ENCODE measurements around the gene GABRB3.

GABRB3 gene

DNA sequence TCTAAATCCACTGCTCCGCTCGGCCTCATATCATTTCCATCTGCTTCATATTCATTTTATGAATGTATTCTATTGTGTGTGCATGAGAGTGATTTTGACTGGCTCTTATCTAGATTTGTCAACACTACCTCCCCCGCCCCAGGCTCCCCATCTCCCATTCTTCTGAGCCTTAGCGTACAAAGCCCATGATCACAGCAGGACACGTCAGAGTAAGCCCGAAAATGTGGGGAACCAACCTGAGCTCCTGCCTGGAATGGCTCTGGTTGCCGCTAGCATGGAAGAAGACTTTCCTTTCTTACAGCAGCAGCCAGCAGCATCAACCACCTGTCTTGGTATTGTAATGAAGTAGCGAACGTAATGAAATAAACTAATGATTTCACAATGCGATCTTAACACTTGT is 61.4 kb downstream of the GABRB3 start:
- in situ Hi-C loops (cut with MboI; ENCODE audit: low pct_unique_long_range_greater_than_20kb, low sequenced_read_pairs, unreplicated experiment), result no loop called here
- no peak for DNase-seq (ENCODE audit: low spot score)
- TF ChIP-seq, protein P1, sequence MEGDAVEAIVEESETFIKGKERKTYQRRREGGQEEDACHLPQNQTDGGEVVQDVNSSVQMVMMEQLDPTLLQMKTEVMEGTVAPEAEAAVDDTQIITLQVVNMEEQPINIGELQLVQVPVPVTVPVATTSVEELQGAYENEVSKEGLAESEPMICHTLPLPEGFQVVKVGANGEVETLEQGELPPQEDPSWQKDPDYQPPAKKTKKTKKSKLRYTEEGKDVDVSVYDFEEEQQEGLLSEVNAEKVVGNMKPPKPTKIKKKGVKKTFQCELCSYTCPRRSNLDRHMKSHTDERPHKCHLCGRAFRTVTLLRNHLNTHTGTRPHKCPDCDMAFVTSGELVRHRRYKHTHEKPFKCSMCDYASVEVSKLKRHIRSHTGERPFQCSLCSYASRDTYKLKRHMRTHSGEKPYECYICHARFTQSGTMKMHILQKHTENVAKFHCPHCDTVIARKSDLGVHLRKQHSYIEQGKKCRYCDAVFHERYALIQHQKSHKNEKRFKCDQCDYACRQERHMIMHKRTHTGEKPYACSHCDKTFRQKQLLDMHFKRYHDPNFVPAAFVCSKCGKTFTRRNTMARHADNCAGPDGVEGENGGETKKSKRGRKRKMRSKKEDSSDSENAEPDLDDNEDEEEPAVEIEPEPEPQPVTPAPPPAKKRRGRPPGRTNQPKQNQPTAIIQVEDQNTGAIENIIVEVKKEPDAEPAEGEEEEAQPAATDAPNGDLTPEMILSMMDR (IDR thresholded peaks at IDR 0.05; ENCODE audit: extremely low read depth, insufficient read depth, missing control alignments), result no peak

DNA sequence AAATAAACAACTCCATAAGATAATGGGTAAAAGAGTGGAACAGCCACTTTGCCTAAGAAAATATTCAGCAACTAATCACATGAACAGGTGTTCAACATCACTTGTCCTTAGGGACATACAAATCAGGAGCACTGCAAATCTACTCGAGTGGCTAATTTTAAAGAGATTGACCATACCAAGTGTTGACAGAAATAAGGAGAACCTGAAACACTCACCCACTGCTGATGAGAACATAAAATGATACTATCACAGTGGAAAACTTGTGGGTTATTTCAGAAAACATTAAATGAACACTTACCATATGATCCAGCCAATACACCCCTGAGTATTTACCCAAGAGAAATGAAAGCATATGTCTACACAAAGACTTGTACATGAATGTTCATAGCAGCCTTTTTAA is 70.5 kb downstream of the GABRB3 start:
- in situ Hi-C loops (cut with MboI; ENCODE audit: low pct_unique_long_range_greater_than_20kb, low sequenced_read_pairs, unreplicated experiment), result no loop called here
- DNase-seq (ENCODE audit: low spot score), result no peak

DNA sequence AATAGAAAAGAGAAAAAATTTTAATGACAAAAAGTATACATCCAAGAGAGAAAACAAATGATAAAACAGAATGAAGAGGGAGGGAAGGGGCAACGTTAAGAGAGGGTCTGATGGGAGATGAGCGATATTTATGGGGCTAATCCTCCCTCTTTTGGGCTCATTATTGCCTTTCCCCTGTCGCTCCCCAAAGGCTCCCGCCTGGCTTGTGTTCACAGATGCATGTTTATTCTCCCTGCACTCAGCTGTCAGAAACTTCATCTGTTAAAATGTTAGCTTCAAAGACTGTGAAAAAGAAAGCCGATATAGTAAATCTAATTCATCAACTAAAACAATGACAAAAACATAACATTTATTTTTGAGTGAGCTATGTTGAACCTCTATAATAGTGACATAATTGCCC is 74.3 kb downstream of the GABRB3 start:
- TF ChIP-seq, protein P1 (IDR thresholded peaks at IDR 0.05; ENCODE audit: extremely low read depth, insufficient read depth, missing control alignments), result no peak
- DNase-seq (ENCODE audit: low spot score), result no peak
- in situ Hi-C loops (cut with MboI; ENCODE audit: low pct_unique_long_range_greater_than_20kb, low sequenced_read_pairs, unreplicated experiment), result no loop called here

More for the DNA sequence above, 70.5 kb downstream of the GABRB3 start:
- TF ChIP-seq, protein P1 (IDR thresholded peaks at IDR 0.05; ENCODE audit: extremely low read depth, insufficient read depth, missing control alignments), result no peak

DNA sequence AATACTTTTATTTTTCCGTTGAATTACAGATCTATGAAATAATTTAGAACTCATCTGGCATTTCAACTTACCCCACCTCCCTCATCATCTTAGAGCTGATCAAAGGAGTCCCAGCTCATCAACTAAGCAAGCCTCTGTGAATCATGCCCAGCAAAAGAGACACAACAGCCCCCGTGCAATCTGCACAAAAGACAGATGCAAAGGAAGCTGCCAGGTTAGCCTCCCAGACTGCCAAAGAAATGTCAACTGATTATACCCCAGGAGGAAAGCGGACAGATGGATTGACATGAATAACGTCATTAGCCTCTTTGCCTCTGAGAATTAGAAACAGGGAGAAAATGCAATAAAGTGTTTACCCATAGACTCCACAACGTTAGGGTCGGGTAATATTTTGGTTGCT is 75.0 kb downstream of the GABRB3 start:
- DNase-seq (ENCODE audit: low spot score), result no peak
- in situ Hi-C loops (cut with MboI; ENCODE audit: low pct_unique_long_range_greater_than_20kb, low sequenced_read_pairs, unreplicated experiment), result no loop called here
- TF ChIP-seq, protein P1 (IDR thresholded peaks at IDR 0.05; ENCODE audit: extremely low read depth, insufficient read depth, missing control alignments), result no peak

DNA sequence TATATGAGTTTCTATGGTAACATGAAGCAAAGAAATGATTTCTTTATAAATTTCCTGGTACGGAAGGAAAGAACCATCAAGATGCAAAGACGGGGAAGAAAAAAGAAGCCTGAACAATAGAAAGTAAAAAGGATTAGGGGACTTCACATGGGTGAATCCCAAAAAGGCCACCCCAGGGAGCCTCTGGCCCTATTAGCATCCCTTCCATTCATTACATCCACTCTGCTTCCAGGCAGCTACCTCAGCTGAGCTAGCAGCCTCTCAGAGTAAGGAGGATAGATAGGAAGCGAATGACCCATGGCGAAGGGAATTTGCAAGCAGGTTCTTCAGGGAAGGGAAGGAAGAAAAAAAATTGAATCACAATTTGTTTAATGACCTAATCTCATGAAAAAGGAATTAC is 81.6 kb downstream of the GABRB3 start:
- in situ Hi-C loops (cut with MboI; ENCODE audit: low pct_unique_long_range_greater_than_20kb, low sequenced_read_pairs, unreplicated experiment), result no loop called here
- no peak for DNase-seq (ENCODE audit: low spot score)
- TF ChIP-seq, protein P1 (IDR thresholded peaks at IDR 0.05; ENCODE audit: extremely low read depth, insufficient read depth, missing control alignments), result no peak

DNA sequence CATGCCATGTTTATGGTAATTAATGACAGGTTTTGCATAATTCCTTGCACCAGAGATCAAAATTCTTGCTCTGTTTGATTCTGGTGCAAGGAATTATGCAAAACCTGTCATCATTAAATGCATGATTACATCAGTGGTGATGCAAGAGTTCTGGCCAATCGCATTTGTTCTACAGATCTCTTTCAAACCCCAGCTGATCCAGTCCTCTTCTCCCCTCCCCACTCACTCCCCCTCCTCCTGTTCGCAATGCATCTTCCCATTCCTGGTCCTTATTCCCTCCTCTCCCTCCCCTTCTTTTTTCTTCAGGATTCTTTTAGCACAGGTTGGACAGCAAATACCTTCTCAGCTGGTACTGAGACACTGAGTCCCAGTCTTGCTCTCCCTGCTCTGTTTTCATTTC is 82.1 kb downstream of the GABRB3 start:
- in situ Hi-C loops (cut with MboI; ENCODE audit: low pct_unique_long_range_greater_than_20kb, low sequenced_read_pairs, unreplicated experiment), result no loop called here
- TF ChIP-seq, protein P1 (IDR thresholded peaks at IDR 0.05; ENCODE audit: extremely low read depth, insufficient read depth, missing control alignments), result no peak
- DNase-seq (ENCODE audit: low spot score), result no peak

DNA sequence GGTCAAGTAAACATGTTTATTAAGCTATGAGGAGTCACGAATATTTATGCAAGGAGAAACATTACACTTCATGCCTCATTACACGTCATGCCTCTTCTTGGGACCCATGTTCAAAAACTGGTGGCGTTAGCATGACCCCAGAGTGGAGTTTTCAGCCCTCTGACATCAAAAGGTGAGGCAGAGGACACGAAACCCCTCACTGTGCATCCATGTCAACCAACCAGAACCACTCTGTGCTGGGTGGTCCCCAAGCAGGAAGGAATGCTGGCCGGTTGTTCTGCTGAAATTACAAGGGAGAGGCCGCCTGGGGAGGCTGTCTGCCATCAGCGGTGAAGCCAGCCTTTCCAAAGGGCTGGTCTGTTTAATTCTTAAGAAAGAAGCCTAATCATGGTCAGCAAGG is 83.4 kb downstream of the GABRB3 start:
- TF ChIP-seq, protein P1 (IDR thresholded peaks at IDR 0.05; ENCODE audit: extremely low read depth, insufficient read depth, missing control alignments), result no peak
- no peak for DNase-seq (ENCODE audit: low spot score)
- in situ Hi-C loops (cut with MboI; ENCODE audit: low pct_unique_long_range_greater_than_20kb, low sequenced_read_pairs, unreplicated experiment), result no loop called here
